Suppressor macrophage treated with lipopolysaccharide for 1 hour (primary cell): ENCODE data around the gene CEP63.

Experiments
- DNase-seq, 3 donors: peaks; one replicate each; pipeline ENCODE4 v3.0.0-alpha.2; 2020 to 2022

Gene CEP63

DNA sequence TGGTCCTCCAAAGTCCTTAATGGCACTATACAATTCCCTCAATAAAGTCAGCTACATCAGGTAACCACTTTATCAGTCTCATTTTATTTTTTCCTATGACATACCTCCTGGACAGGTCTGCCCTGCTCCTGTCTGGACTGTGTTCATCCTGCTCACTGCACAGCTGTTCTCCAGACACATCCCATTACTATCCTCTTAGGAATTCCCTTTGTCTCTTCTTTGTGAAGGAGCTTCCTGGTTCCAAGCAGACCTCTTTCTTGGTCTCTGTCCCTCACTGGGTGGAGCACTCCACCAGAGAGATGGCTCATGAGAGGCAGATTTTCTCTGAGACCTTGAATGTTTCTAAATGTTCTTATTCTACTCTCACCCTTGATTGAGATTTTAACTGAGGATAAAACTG, 104.9 kb downstream of the CEP63 start:
- DNase-seq, result no peak

GRCh38 chr3:134592806-134593205, 106.9 kb downstream of the CEP63 start:
- DNase-seq, result no peak

DNA sequence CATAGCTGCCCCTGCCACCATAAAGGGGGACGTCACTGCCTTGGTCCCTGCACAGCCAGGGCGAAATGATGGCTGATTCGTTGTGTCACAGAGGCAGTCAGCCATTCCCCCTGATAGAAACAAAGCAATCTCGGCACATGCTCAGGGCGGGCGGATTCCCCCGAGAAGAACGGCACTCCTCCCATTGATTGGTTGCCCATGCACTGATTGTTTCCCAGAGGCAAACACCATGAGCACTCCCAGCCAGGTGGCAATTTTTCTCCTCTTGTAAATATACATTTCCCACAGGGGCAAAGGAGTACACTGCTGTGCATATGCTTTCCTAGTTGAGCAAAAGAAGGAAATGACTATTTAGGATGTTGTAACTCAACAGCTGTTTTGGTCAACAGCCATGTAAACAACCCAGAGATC, 108.5 kb downstream of the CEP63 start:
- DNase-seq, result peak in 2 of 3 donors; percentile 34 to 49

DNA sequence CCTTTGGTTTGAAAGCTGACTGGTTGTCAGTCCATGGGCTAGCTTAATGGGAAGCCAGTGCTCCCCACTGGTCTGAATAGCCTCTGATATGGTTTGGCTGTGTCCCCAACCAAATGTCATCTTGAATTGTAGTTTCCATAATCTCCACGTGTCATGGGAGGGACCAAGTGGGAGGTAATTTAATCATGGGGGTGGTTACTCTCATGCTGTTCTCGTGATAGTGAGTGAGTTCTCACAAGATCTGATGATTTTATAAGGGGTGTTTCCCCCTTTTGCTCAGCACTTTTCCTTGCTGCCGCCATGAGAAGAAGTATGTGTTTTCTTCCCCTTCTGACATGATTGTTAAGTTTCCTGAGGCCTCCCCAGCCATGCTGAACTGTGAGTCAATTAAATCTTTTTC, 109.1 kb downstream of the CEP63 start:
- DNase-seq, result peak; percentile 56 to 69 (median 63)

DNA sequence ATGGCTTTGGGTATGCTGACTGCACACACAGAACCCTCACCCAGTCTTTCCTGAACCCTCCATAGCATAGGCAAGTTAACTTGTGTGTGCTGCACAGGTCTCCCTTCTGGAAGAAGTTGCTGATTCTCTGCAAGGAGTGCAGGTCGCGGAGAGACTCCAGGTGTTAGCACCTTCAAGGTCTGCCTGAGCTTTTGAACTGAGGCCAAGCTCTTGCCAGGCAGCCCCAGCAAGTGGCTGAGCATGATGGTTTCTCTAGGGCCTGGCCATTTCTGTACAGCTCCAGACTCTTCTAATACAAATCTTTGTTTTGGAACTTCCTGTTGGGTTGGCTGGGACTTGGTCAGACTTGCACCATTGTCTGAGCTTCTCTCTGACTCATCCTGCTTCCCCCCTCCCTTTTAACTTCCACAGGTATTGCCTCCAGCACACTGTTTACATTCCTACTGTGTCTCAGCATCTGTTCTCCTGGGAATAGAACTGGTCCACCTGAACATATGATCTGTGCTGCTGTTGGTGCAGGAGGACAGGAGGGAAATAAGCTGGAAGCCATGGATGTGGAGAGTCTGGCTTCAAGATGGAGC, 111.6 kb downstream of the CEP63 start:
- no peak for DNase-seq

DNA sequence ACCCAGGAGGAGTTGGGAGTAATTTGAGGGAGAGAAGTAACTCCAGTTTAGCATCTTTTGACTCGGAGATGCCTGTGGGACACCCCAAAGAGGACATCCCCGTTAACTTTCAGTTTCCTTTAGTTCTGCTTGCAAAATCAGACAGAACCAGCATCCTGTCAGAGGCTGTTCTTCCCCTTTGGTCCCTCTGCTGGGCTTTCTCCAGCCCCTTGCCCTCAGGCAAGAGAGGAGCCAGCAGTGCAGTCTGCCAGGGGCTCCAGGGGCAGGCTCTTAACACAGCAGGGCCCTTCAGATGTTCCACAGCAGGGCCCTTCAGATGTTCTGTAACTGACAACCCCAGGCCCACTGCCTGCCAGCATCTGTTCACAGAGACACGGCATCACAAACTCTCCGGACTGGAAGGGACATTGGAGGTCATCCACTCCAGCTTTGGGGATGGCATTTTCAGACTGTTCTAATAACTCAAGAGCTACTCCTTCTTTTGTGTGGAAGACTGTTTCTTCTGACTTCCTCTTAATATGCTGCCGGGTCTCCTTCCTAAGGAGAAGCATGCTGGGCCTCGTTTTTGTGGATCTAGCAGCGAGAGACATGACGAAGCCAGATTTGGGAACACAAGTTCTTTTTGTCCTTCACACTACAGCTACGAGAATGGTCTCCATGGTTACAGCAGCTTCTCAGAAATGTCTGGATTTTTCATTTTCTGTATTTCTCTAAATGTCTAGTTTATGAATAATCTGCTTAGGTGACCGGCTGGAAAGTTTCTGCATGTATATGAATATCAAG, 113.1 kb downstream of the CEP63 start:
- peak; percentile 60 to 72 (median 61) for DNase-seq

DNA sequence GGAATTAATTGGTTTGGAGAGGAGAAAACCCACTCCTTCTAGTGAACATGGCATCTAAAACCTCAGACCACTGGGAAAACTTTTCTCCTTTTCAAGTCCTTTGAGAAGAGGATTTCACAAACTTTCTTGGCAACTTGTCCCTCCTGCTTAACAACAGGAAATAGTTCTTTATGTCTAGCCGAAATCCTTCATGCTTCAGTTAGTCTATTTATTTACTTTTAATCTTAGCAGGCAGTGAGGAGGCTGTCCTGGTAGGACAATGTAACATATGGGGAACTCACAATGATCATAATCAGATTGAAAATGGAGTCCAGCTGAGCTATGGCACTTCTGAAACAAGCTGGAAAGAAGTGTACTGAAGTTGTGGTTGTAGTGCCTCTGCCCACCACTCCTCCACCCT, 114.3 kb downstream of the CEP63 start:
- DNase-seq, result no peak

GRCh38 chr3:134600685-134601463, 115.0 kb downstream of the CEP63 start:
- DNase-seq, result peak; percentile 68 to 90 (median 81)

GRCh38 chr3:134601539-134602439, 115.9 kb downstream of the CEP63 start:
- DNase-seq, result no peak

DNA sequence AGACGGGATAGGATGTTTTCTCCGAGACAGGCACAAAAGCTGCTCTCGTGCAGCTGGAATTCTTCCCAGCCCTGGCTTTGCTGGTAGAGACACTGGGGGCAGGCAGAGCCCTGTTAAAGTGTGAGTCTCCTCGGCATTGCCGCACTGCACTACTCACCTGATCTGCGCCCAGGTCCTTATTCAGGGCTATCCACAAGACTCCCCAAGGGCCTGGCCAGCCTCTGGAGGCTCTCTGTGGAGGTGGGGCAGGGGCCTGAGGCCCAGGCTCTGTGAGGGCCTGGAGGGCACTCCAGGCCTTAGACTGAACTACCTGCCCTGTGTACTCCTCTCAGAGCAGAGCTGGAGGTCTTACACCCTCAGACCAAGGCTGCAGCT, 116.6 kb downstream of the CEP63 start:
- no peak for DNase-seq

DNA sequence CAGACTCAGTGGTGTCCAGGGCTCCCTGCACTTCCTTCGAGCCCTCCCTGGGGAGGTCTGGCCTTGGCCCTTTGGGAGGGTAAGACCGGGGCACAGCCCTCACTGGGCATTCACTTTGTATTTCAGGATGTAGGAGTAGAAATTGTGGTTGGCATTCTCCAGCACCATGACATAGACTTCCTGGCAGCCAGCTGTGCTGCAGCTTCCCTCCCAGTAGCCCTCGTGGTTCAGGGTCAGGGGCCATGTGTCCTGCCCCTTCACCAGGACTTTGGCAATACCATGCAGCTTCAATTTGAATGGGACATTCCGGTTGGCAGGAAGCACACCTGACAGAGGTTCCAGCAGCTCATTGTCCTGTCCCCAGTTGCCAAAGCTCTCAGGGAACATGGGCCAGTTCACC, 117.6 kb downstream of the CEP63 start:
- no peak for DNase-seq

GRCh38 chr3:134603956-134604355, 118.1 kb downstream of the CEP63 start:
- no peak for DNase-seq

GRCh38 chr3:134605556-134605955, 119.7 kb downstream of the CEP63 start:
- peak in 1 of 3 donors; percentile 16 for DNase-seq

DNA sequence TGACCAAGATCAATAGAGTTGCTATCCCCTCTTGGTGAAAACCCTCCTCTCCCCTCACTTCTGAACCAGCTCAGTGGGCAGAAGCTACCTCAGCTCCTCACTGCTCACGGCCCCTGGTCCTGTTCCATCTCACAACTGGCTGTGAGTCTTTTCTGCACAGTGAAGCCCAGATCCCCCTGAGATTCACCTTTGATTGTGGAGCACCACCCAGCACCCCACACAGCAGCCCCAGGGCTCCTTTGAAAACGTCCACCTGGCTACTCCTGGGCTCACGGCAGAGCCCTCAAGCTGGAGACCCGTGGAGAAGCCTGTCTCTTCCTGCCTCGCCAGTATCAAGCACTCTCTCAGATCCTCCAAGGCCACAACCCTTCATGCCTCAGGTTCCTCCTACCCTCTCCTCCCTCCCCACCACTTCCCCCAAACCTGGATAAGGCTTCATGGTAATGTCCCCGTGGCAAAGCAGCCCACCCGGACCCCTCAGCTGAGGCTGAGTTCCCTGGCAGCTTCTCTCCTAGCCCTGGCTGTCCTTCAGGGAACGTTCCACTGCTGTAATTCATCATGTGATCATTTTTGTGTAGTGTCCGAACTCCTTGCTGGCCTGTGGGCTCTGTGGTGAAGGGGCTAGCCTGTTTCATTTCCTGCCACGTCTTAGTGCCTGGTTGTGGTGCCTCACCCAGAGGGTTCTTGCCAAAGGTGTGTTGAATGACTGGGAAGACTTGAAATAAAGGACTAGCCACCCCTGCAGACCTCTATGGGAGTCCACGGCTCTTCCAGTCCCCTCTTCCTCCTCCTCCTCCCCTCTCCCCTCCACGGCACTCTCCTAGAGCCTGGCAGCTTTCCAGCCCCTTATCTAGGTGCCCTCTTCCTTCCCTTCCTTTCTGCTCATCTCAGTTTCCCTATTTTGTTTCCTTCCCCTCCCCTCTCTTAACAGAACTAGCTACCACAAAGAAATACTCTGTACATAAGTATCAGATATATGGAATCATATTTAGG, 120.5 kb downstream of the CEP63 start:
- no peak for DNase-seq

DNA sequence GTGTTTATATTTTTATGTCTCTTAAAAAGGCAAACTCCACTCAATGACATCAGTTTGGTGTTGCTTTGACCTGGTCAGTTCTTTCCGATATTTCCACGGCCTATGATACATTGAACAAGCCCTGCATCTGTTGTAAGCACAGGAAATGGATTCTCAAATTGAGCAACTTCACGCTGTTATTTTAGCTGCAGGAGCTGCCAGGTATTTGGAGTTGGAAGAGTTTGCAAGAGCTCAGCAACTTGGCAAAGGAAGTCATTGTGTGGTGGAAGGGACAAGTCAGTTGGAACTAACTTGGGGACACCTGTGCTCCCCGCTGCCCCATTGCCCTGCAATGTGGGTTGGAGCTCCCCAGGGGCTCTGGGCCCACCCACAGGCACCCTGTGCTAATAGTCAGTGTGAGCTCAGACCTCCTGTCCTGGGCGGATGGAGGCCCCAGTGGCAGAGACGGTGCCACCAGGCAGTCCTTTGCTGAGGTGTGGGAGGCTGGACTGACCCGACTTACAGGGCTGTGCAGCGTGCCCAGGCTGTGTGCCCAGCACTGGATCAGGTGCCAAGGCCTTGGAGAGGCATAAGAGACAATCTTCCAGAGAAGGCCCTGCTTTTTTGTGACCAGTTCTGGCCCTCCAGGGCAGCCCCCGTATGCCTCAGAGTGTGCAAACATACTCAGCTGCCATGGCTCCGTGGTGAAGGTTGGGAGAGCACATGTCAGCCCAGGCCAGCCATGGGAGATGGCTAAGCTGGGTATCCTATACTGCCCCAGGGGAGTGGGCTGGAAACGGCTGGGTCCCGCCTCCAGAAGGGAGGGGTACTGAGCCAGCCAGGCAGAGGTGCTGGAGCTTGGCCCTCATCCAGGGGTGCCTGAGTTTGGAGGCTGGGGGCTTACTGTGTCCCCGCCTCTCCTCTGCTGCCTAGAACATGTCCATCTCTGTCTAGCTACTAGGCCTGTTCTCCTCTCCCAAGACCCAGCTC, 121.5 kb downstream of the CEP63 start:
- DNase-seq, result peak in 1 of 3 donors; percentile 17

GRCh38 chr3:134608023-134608770, 122.3 kb downstream of the CEP63 start:
- no peak for DNase-seq

DNA sequence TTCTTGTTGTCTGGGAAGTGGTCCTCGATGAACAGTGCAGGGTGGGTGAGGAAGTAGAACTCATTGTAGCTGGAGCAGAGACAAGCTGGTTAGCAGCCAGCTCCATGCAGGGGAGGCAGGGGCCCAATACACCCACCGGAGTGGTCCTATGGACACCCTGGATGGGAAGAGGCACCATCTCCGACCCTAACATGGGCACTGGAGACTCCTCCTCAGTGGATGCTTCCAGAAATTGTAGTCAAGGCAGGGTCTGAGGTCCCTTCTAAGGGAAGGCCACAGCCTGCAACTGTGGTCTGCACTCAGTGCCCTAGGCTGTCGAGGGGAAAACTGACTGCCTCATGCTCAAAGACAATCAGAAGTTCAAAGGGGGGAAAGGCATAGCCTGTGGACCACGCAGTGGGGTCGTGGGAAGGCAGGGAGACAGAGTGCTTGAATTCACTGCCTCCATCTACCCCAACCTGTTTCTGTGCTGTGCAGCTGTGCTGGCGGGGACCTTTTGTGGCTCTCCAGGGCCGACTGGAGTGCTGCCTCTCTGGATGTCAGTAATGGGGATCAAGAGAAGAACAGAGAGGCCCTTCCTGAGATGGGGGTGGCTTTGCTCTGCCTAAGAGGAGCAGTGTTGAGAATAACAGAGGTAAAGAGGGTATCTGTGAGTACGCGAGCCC, 123.0 kb downstream of the CEP63 start:
- DNase-seq, result no peak

DNA sequence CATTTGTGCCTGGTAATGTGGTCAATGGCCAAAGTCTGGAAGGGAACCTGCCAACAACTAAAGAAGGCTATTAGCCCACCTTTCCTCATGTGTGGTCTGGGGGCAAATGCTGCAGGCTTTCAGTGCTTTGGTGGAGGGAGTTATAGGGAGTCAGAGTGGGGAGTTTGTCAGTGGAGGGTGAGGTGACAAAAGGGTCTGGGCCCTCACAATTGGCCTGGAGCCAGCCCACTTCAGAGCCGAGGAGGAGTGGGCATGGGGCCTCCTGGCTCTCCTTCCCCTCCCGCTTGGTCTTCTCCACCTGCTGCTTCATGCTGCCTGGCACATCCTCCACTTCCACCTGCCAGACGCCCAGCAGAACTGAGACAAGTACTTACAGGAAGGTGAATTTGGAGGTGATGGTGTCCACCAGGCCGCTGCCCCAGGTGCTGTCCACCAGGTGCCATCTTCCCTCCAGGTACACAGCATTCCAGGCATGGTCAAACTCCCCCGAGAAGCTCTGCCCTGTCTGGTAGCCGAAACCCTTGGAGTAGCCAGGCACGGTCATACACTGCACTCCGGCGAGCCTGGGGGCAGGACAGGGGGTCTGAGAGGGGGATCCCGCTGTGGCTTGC, 124.1 kb downstream of the CEP63 start:
- DNase-seq, result no peak
